ENCODE measurements around the gene KDM4B. TPM values are rescaled to one million over a fixed set of nuclear protein-coding genes. Genes with fewer than 3 reads are reported as not detected.
A peak's percentile ranks its signal among the peaks of the same experiment; 100 is the strongest.

KDM4B gene
- total and polyA plus RNA-seq, 4 experiments from 2014 or later = 3.2 to 50.4 (median 29.9) TPM

- no peaks in the 10 kb centered on the region for H3K9me3 ChIP-seq (ENCODE audit: control insufficient read depth in 1 of 2, low read length in 2 of 2)
- H3K36me3 Mint-ChIP-seq = peaks cover 15 to 27% of the 10 kb centered on the region in 2 donors
- intact Hi-C loops (cut with micrococcal nuclease) = no loop called here
- ChIA-PET CTCF (ENCODE audit: partially characterized antibody) (interaction anchor here (1.2 kb wide), 1 partner anchor 10 kb away, joined by 3 read pairs; no protein-coding TSS in a partner anchor), POLR2A (ENCODE audit: partially characterized antibody) (no interaction called here)
- H3K4me1 ChIP-seq (ENCODE audit: insufficient read depth, low read length) = no peaks in the 10 kb centered on the region
- H3K36me3 ChIP-seq (ENCODE audit: insufficient read depth, low read length) = peaks cover 13% of the 10 kb centered on the region
- H3K4me1 Mint-ChIP-seq = peaks cover 0 to 4% (median under 1%) of the 10 kb centered on the region in 4 donors
- H3K27ac Mint-ChIP-seq = no peak overlapping the region
- no peaks in the 10 kb centered on the region for H3K27me3 ChIP-seq (ENCODE audit: insufficient read depth, low read length)
- no peaks in the 10 kb centered on the region for H3K9me3 Mint-ChIP-seq
- H3K4me3 Mint-ChIP-seq = no peak overlapping the region
- H3K27ac ChIP-seq (ENCODE audit: low read depth, low read length) = no peak overlapping the region
- no peak overlapping the region for H3K4me3 ChIP-seq (ENCODE audit: low read length in 2 of 2)
- DNase-seq = no peak
- H3K27me3 Mint-ChIP-seq = no peaks in the 10 kb centered on the region
These were observed 72.4 kb downstream of the KDM4B start for GRCh38 chr19:5041168-5041912.

DNA sequence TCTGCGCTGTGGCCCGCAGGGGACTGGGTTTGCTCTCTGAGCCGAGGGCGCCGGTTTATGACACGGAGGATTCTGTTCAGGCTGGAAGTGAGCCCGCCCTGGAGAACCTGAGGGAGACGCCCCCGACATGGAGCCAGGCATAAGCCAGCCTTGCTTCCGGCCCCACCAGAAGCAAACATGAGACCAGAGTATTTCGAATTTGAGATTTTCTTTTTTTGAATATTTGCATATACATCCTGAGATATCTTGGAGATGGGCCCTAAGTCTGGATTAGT, 72.9 kb downstream of the KDM4B start:
- Histone ChIP-seq H3K27ac (ENCODE audit: low read depth, low read length) (no peak overlapping the region), H3K9me3 (ENCODE audit: control insufficient read depth in 1 of 2, low read length in 2 of 2) (no peaks in the 10 kb centered on the region), H3K4me3 (ENCODE audit: low read length in 2 of 2) (no peak overlapping the region), H3K36me3 (ENCODE audit: insufficient read depth, low read length) (peaks cover 13% of the 10 kb centered on the region), H3K27me3 (ENCODE audit: insufficient read depth, low read length) (no peaks in the 10 kb centered on the region), H3K4me1 (ENCODE audit: insufficient read depth, low read length) (no peaks in the 10 kb centered on the region)
- POLR2A ChIA-PET (ENCODE audit: partially characterized antibody) = no interaction called here
- Mint-ChIP-seq H3K4me3 (no peak overlapping the region), H3K27me3 (no peaks in the 10 kb centered on the region), H3K36me3 (peaks cover 15 to 24% of the 10 kb centered on the region in 2 donors), H3K9me3 (no peaks in the 10 kb centered on the region), H3K27ac (peak overlapping the region in 2 of 7 donors; percentile 43 to 44), H3K4me1 (peaks cover 0 to 3% (median under 1%) of the 10 kb centered on the region in 4 donors)
- intact Hi-C loops (cut with micrococcal nuclease) = no loop called here
- DNase-seq = no peak
- CTCF ChIA-PET (ENCODE audit: partially characterized antibody) = no interaction called here

GRCh38 chr19:5042556-5042955, 73.6 kb downstream of the KDM4B start:
- Mint-ChIP-seq H3K27me3 (no peaks in the 10 kb centered on the region), H3K4me1 (peaks cover 0 to 2% (median under 1%) of the 10 kb centered on the region in 4 donors), H3K4me3 (no peak overlapping the region), H3K9me3 (no peaks in the 10 kb centered on the region), H3K36me3 (peaks cover 15 to 21% of the 10 kb centered on the region in 2 donors), H3K27ac (no peak overlapping the region)
- POLR2A ChIA-PET (ENCODE audit: partially characterized antibody) = no interaction called here
- H3K9me3 ChIP-seq (ENCODE audit: control insufficient read depth in 1 of 2, low read length in 2 of 2) = no peaks in the 10 kb centered on the region
- intact Hi-C loops (cut with micrococcal nuclease) = no loop called here
- H3K27me3 ChIP-seq (ENCODE audit: insufficient read depth, low read length) = no peaks in the 10 kb centered on the region
- peaks cover 13% of the 10 kb centered on the region for H3K36me3 ChIP-seq (ENCODE audit: insufficient read depth, low read length)
- H3K4me1 ChIP-seq (ENCODE audit: insufficient read depth, low read length) = no peaks in the 10 kb centered on the region
- no peak overlapping the region for H3K4me3 ChIP-seq (ENCODE audit: low read length in 2 of 2)
- H3K27ac ChIP-seq (ENCODE audit: low read depth, low read length) = no peak overlapping the region
- DNase-seq = no peak
- CTCF ChIA-PET (ENCODE audit: partially characterized antibody) = no interaction called here

DNA sequence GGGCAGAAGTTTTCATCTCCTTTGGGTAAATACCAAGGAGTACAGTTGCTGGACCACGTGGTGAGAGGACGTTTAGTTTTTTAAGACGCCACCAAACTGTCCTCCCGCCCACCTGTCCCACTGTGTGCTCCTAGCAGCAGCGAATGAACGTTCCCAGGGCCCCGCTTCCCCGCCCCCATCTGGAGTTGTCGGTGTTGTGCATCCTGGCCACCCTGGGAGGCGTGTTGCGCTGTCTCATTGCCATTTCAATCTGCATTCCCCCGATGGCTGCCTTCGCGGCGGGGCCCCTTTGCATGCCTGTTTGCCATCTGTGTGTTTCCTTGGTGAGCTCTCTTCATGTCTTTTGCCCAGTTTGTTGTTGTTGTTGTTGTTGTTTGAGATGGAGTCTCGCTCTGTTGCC, 76.1 kb downstream of the KDM4B start:
- POLR2A ChIA-PET (ENCODE audit: partially characterized antibody) = no interaction called here
- intact Hi-C loops (cut with micrococcal nuclease) = loop anchor here (5.0 kb wide), 2 partner anchors 437 to 532 kb away; no protein-coding TSS in a partner anchor
- Mint-ChIP-seq H3K27me3 (no peaks in the 10 kb centered on the region), H3K4me3 (no peak overlapping the region), H3K9me3 (no peaks in the 10 kb centered on the region), H3K4me1 (peaks cover 0 to 5% (median 3%) of the 10 kb centered on the region in 4 donors), H3K36me3 (peaks cover 15 to 27% of the 10 kb centered on the region in 2 donors), H3K27ac (peak overlapping the region in 1 of 7 donors; percentile 7)
- H3K27ac ChIP-seq (ENCODE audit: low read depth, low read length) = no peak overlapping the region
- H3K9me3 ChIP-seq (ENCODE audit: control insufficient read depth in 1 of 2, low read length in 2 of 2) = no peaks in the 10 kb centered on the region
- H3K4me3 ChIP-seq (ENCODE audit: low read length in 2 of 2) = no peak overlapping the region
- no peaks in the 10 kb centered on the region for H3K27me3 ChIP-seq (ENCODE audit: insufficient read depth, low read length)
- peaks cover 4% of the 10 kb centered on the region for H3K4me1 ChIP-seq (ENCODE audit: insufficient read depth, low read length)
- CTCF ChIA-PET (ENCODE audit: partially characterized antibody) = interaction anchor here (1.0 kb wide), 1 partner anchor 14 kb away, joined by 4 read pairs; no protein-coding TSS in a partner anchor
- no peak for DNase-seq
- H3K36me3 ChIP-seq (ENCODE audit: insufficient read depth, low read length) = peaks cover 10% of the 10 kb centered on the region

GRCh38 chr19:5045956-5046338, 77.0 kb downstream of the KDM4B start:
- Histone ChIP-seq H3K27me3 (ENCODE audit: insufficient read depth, low read length) (no peaks in the 10 kb centered on the region), H3K27ac (ENCODE audit: low read depth, low read length) (no peak overlapping the region), H3K4me3 (ENCODE audit: low read length in 2 of 2) (no peak overlapping the region), H3K4me1 (ENCODE audit: insufficient read depth, low read length) (peaks cover 4% of the 10 kb centered on the region), H3K36me3 (ENCODE audit: insufficient read depth, low read length) (peaks cover 3% of the 10 kb centered on the region), H3K9me3 (ENCODE audit: control insufficient read depth in 1 of 2, low read length in 2 of 2) (no peaks in the 10 kb centered on the region)
- ChIA-PET CTCF (ENCODE audit: partially characterized antibody) (interaction anchor here (0.7 to 1.1 kb wide), 3 partner anchors 14 to 434 kb away, joined by 3 to 4 read pairs (median 3); no protein-coding TSS in a partner anchor), POLR2A (ENCODE audit: partially characterized antibody) (no interaction called here)
- no peak for DNase-seq
- H3K4me3 Mint-ChIP-seq = no peak overlapping the region
- intact Hi-C loops (cut with micrococcal nuclease) = loop anchor here (5.0 kb wide), 2 partner anchors 436 to 531 kb away; no protein-coding TSS in a partner anchor
- H3K36me3 Mint-ChIP-seq = peaks cover 11 to 22% of the 10 kb centered on the region in 2 donors
- peaks cover 0 to 5% (median 3%) of the 10 kb centered on the region in 4 donors for H3K4me1 Mint-ChIP-seq
- no peak overlapping the region for H3K27ac Mint-ChIP-seq
- H3K9me3 Mint-ChIP-seq = no peaks in the 10 kb centered on the region
- no peaks in the 10 kb centered on the region for H3K27me3 Mint-ChIP-seq

- Mint-ChIP-seq H3K27me3 (no peaks in the 10 kb centered on the region), H3K4me1 (peaks cover 0 to 5% (median 3%) of the 10 kb centered on the region in 4 donors), H3K27ac (no peak overlapping the region), H3K4me3 (no peak overlapping the region), H3K36me3 (peaks cover 11 to 21% of the 10 kb centered on the region in 2 donors), H3K9me3 (no peaks in the 10 kb centered on the region)
- Histone ChIP-seq H3K4me3 (ENCODE audit: low read length in 2 of 2) (no peak overlapping the region), H3K4me1 (ENCODE audit: insufficient read depth, low read length) (peaks cover 4% of the 10 kb centered on the region), H3K27ac (ENCODE audit: low read depth, low read length) (no peak overlapping the region), H3K9me3 (ENCODE audit: control insufficient read depth in 1 of 2, low read length in 2 of 2) (no peaks in the 10 kb centered on the region), H3K27me3 (ENCODE audit: insufficient read depth, low read length) (no peaks in the 10 kb centered on the region), H3K36me3 (ENCODE audit: insufficient read depth, low read length) (peaks cover 3% of the 10 kb centered on the region)
- ChIA-PET CTCF (ENCODE audit: partially characterized antibody) (interaction anchor here (0.7 to 1.1 kb wide), 3 partner anchors 15 to 434 kb away, joined by 3 to 4 read pairs (median 3); no protein-coding TSS in a partner anchor), POLR2A (ENCODE audit: partially characterized antibody) (interaction anchor here (1.2 kb wide), 1 partner anchor 10 kb away, joined by 4 read pairs; no protein-coding TSS in a partner anchor)
- intact Hi-C loops (cut with micrococcal nuclease) = loop anchor here (5.0 kb wide), 2 partner anchors 436 to 531 kb away; no protein-coding TSS in a partner anchor
- DNase-seq = no peak
These were observed 77.6 kb downstream of the KDM4B start for GRCh38 chr19:5046339-5047039.

Measured in CD4-positive, alpha-beta memory T cell (primary cell).